WTC11 (cell line): Measurements from ENCODE around the gene TIMM13. TPM values are rescaled to one million over a fixed set of nuclear protein-coding genes. Genes with fewer than 3 reads are reported as not detected.
A peak's percentile ranks its signal among the peaks of the same experiment; 100 is the strongest.

Experiments
- ATAC-seq: fragments of 200-7000 bp; cut with Tn5 transposase; 2 replicates; pipeline ENCODE4 v1.10.0; 2021; ENCODE audit warnings: mild to moderate bottlenecking, moderate library complexity
- CTCF ChIA-PET: fragments of 300-600 bp; sonication (Branson Sonifier 250); formaldehyde crosslinking; loops from one replicate; lab custom pipeline; 2021; ENCODE audit warnings: antibody characterized with exemption; lab: Charles Lee
- POLR2A ChIA-PET: fragments of 350-600 bp; sonication (Branson Sonifier 250); formaldehyde crosslinking; loops from one replicate; lab custom pipeline; 2021; ENCODE audit warnings: antibody characterized with exemption; lab: Charles Lee
- DNase-seq: peaks from one replicate; pipeline ENCODE4 v3.0.0; 2021; ENCODE audit warnings: low spot score
- H3K27ac Mint-ChIP-seq: 2 replicates; pipeline ENCODE4 v1.8.0; 2021; ENCODE audit warnings: mixed read lengths
- H3K27me3 Mint-ChIP-seq: 2 replicates; pipeline ENCODE4 v1.8.0; 2021; ENCODE audit warnings: low read depth, mild to moderate bottlenecking, moderate library complexity, mixed read lengths
- H3K36me3 Mint-ChIP-seq: 2 replicates; pipeline ENCODE4 v1.8.0; 2021; ENCODE audit warnings: mixed read lengths
- H3K4me1 Mint-ChIP-seq: 2 replicates; pipeline ENCODE4 v1.8.0; 2022; ENCODE audit warnings: mixed read lengths
- H3K4me3 Mint-ChIP-seq: 2 replicates; pipeline ENCODE4 v1.8.0; 2021; ENCODE audit warnings: mild to moderate bottlenecking, moderate library complexity, mixed read lengths
- H3K9me3 Mint-ChIP-seq: 2 replicates; pipeline ENCODE4 v1.8.0; 2021; ENCODE audit warnings: mixed read lengths
- ATF1 ChIP-seq: sonication (generic); formaldehyde crosslinking; IDR thresholded peaks from 2 replicates; pipeline ENCODE4 v1.8.1; 2023; ENCODE audit warnings: mild to moderate bottlenecking, moderate library complexity, missing genetic modification reagents
- FOXK1 ChIP-seq: sonication (generic); formaldehyde crosslinking; IDR thresholded peaks from 2 replicates; pipeline ENCODE4 v1.8.0; 2022; ENCODE audit warnings: mild to moderate bottlenecking, moderate library complexity, missing genetic modification reagents
- GABPB1 ChIP-seq: sonication (generic); formaldehyde crosslinking; IDR thresholded peaks from 2 replicates; pipeline ENCODE4 v1.8.1; 2023; ENCODE audit warnings: mild to moderate bottlenecking, missing genetic modification reagents
- GRHL2 ChIP-seq: fragments of 250-450 bp; sonication (Bioruptor Pico); IDR thresholded peaks from 2 replicates; pipeline ENCODE4 v1.8.0; 2022; ENCODE audit warnings: mild to moderate bottlenecking, moderate library complexity; ENCODE audit not compliant: insufficient replicate concordance, severe bottlenecking
- IRF2 ChIP-seq: sonication (generic); formaldehyde crosslinking; IDR thresholded peaks from 2 replicates; pipeline ENCODE4 v1.8.0; 2022; ENCODE audit warnings: low read depth, missing genetic modification reagents, borderline replicate concordance
- JAZF1 ChIP-seq: fragments of 250-450 bp; sonication (Bioruptor Pico); IDR thresholded peaks from 2 replicates; pipeline ENCODE4 v1.9.0; 2021; ENCODE audit warnings: moderate library complexity, mild to moderate bottlenecking, inconsistent platforms
- MXD4 ChIP-seq: fragments of 250-450 bp; sonication (Bioruptor Pico); IDR thresholded peaks from 2 replicates; pipeline ENCODE4 v1.8.0; 2021; ENCODE audit warnings: mild to moderate bottlenecking, moderate library complexity, borderline replicate concordance
- NFATC4 ChIP-seq: fragments of 250-450 bp; sonication (Bioruptor Pico); IDR thresholded peaks from 2 replicates; pipeline ENCODE4 v1.9.0; 2021; ENCODE audit warnings: mild to moderate bottlenecking
- NFE2L1 ChIP-seq: sonication (generic); formaldehyde crosslinking; IDR thresholded peaks from 2 replicates; pipeline ENCODE4 v1.8.1; 2023; ENCODE audit warnings: missing genetic modification reagents
- NFYB ChIP-seq: sonication (generic); formaldehyde crosslinking; conservative IDR thresholded peaks from 2 replicates; pipeline ENCODE4 v1.8.0; 2022; ENCODE audit warnings: low read depth, missing genetic modification reagents
- TEAD1 ChIP-seq: sonication (generic); formaldehyde crosslinking; IDR thresholded peaks from 2 replicates; pipeline ENCODE4 v1.8.0; 2022; ENCODE audit warnings: mild to moderate bottlenecking, missing genetic modification reagents
- ZNF138 ChIP-seq: sonication (generic); formaldehyde crosslinking; conservative IDR thresholded peaks from 2 replicates; pipeline ENCODE4 v1.8.1; 2022; ENCODE audit warnings: mild to moderate bottlenecking, moderate library complexity, missing genetic modification reagents
- ZNF232 ChIP-seq: sonication (generic); formaldehyde crosslinking; IDR thresholded peaks from 2 replicates; pipeline ENCODE4 v1.8.0; 2022; ENCODE audit warnings: mild to moderate bottlenecking, missing genetic modification reagents
- total RNA-seq: library from RNA; stranded (reverse); gene quantifications from 3 replicates; pipeline ENCODE4 v1.2.3, GENCODE V29; 2021
- TF ChIP-seq, protein P1 (sequence below): sonication (generic); formaldehyde crosslinking; IDR thresholded peaks from 2 replicates; pipeline ENCODE4 v1.8.0; 2022; ENCODE audit warnings: mild to moderate bottlenecking, missing genetic modification reagents
- TF ChIP-seq, protein P2 (sequence below): sonication (generic); formaldehyde crosslinking; IDR thresholded peaks from 2 replicates; pipeline ENCODE4 v1.8.1; 2022; ENCODE audit warnings: low read depth, mild to moderate bottlenecking, moderate library complexity, missing genetic modification reagents, borderline replicate concordance
- TF ChIP-seq, protein P3 (sequence below): sonication (generic); formaldehyde crosslinking; IDR thresholded peaks from 2 replicates; pipeline ENCODE4 v1.8.1; 2022; ENCODE audit warnings: low read depth, missing genetic modification reagents, borderline replicate concordance
- TF ChIP-seq, protein P4 (sequence below): fragments of 250-450 bp; sonication (Bioruptor Pico); IDR thresholded peaks from 2 replicates; pipeline ENCODE4 v1.9.0; 2021; ENCODE audit warnings: mild to moderate bottlenecking, borderline replicate concordance
- TF ChIP-seq, protein P5 (sequence below): sonication (generic); formaldehyde crosslinking; IDR thresholded peaks from 2 replicates; pipeline ENCODE4 v1.8.0; 2023; ENCODE audit warnings: missing genetic modification reagents, mild to moderate bottlenecking, borderline replicate concordance

The TIMM13 gene
- total RNA-seq, 1 experiment from 2014 or later, result 342 TPM

DNA sequence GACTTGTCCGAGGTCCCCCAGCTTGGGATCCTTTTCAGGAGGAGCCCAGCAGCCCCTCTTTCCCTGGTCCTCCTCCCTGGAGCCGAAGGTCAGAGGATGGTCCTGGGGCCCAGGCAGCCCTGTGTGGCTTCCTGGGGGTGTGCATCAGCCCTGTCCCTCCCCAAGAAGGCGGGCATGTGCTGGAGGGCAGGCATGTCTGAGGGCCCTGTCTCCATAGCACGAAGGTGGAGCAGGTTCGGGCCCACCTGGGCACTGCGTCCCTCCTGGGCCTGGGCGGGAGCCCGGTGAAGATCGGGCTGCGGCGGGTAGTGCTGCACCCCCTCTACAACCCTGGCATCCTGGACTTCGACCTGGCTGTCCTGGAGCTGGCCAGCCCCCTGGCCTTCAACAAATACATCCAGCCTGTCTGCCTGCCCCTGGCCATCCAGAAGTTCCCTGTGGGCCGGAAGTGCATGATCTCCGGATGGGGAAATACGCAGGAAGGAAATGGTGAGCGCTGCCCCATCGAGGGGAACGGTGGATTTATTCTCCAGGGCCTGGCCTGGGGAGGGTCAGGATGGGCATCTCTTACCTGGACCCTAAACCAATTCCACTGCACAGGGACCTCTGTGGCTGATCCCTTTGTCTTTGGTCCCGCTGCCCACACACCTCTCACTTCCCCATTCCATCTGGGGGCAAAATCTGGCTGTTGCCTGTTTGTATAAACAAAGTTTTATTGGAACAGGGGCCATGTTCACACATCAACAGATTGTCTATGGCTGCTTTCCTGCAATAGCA is 10.9 kb downstream of the TIMM13 start (continued):
- TF ChIP-seq NFATC4 (CRISPR knock-in tag), result no peak

DNA sequence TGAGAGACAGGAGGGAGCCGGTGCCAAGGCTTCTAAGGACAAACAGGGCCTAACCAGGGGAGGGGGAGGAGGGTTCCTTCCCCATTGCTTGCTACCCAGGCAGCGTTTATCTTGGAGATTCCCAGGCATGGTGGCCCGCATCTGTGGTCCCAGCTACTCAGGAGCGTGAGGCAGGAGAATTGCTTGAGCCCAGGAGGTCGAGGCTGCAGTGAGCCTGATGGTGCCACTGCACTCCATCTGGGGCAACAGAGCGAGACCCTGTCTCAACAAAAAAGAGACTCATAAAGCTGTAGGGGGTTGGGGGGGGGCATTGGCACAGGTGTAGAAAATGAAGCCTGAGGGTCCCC is 11.4 kb downstream of the TIMM13 start:
- peaks cover 30% of the 10 kb centered on the region for H3K27me3 Mint-ChIP-seq
- TF ChIP-seq, protein P1, sequence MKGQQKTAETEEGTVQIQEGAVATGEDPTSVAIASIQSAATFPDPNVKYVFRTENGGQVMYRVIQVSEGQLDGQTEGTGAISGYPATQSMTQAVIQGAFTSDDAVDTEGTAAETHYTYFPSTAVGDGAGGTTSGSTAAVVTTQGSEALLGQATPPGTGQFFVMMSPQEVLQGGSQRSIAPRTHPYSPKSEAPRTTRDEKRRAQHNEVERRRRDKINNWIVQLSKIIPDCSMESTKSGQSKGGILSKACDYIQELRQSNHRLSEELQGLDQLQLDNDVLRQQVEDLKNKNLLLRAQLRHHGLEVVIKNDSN (CRISPR knock-in tag), result no peak
- TF ChIP-seq ATF1 (CRISPR knock-in tag) (no peak), IRF2 (no peak), NFYB (CRISPR knock-in tag) (no peak), TEAD1 (no peak), ZNF232 (CRISPR knock-in tag) (no peak), GABPB1 (no peak), NFE2L1 (CRISPR knock-in tag) (no peak), ZNF138 (CRISPR knock-in tag) (no peak), GRHL2 (CRISPR knock-in tag) (no peak), FOXK1 (CRISPR knock-in tag) (no peak), JAZF1 (CRISPR knock-in tag) (no peak), NFATC4 (CRISPR knock-in tag) (no peak)
- TF ChIP-seq, protein P2, sequence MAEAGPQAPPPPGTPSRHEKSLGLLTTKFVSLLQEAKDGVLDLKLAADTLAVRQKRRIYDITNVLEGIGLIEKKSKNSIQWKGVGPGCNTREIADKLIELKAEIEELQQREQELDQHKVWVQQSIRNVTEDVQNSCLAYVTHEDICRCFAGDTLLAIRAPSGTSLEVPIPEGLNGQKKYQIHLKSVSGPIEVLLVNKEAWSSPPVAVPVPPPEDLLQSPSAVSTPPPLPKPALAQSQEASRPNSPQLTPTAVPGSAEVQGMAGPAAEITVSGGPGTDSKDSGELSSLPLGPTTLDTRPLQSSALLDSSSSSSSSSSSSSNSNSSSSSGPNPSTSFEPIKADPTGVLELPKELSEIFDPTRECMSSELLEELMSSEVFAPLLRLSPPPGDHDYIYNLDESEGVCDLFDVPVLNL, result no peak
- TF ChIP-seq, protein P3, sequence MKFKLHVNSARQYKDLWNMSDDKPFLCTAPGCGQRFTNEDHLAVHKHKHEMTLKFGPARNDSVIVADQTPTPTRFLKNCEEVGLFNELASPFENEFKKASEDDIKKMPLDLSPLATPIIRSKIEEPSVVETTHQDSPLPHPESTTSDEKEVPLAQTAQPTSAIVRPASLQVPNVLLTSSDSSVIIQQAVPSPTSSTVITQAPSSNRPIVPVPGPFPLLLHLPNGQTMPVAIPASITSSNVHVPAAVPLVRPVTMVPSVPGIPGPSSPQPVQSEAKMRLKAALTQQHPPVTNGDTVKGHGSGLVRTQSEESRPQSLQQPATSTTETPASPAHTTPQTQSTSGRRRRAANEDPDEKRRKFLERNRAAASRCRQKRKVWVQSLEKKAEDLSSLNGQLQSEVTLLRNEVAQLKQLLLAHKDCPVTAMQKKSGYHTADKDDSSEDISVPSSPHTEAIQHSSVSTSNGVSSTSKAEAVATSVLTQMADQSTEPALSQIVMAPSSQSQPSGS (CRISPR knock-in tag), result no peak
- ChIA-PET POLR2A (no interaction called here), CTCF (interaction anchor here (0.7 kb wide), 2 partner anchors 195 to 260 kb away, joined by 3 to 4 read pairs; no protein-coding TSS in a partner anchor)
- H3K27ac Mint-ChIP-seq, result no peak overlapping the region
- peaks cover 4% of the 10 kb centered on the region for H3K9me3 Mint-ChIP-seq
- ATAC-seq (no peak), DNase-seq (no peak)
- peaks cover 4% of the 10 kb centered on the region; the same call in 1 of the 2 replicates for H3K36me3 Mint-ChIP-seq
- H3K4me1 Mint-ChIP-seq, result no peaks in the 10 kb centered on the region
- no peak overlapping the region for H3K4me3 Mint-ChIP-seq

DNA sequence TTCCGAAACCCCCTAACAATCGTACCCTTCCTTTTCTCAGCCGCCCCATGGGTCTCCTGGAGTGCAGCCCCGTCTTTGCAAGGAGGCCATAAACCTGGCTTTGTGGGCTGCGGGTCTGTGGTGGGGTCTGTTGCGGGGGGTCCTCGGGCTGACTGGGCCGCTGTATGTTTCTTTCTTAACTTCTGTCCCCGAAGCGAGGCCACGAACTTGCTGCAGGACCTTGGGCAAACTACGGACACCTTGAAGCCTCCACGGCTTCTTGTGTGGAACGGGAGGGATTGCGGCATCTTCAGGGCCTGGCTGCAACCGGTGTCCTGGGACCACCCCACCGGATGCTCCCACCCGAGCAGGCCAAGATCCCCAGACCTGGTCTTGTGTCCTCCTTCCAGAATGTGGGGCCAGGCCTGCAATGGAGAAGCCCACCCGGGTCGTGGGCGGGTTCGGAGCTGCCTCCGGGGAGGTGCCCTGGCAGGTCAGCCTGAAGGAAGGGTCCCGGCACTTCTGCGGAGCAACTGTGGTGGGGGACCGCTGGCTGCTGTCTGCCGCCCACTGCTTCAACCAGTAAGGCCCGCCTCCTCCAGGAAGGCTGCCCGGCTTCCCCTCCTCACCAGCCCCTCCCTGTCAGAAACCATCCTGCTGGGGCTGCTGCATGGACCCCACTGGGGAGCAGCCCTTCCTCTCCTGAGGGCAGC is 12.0 kb downstream of the TIMM13 start:
- POLR2A ChIA-PET, result no interaction called here
- DNase-seq (no peak), ATAC-seq (peak; percentile 61)

More for the DNA sequence above, 12.0 kb downstream of the TIMM13 start:
- Mint-ChIP-seq H3K27ac (no peak overlapping the region), H3K36me3 (peaks cover 4% of the 10 kb centered on the region; the same call in 1 of the 2 replicates), H3K4me3 (no peak overlapping the region), H3K4me1 (no peaks in the 10 kb centered on the region), H3K27me3 (peaks cover 36% of the 10 kb centered on the region), H3K9me3 (peaks cover 8% of the 10 kb centered on the region)
- CTCF ChIA-PET, result interaction anchor here (0.7 kb wide), 2 partner anchors 196 to 259 kb away, joined by 3 to 4 read pairs; no protein-coding TSS in a partner anchor
- no peak for TF ChIP-seq GRHL2 (CRISPR knock-in tag)
- no peak for TF ChIP-seq MXD4 (CRISPR knock-in tag)
- TF ChIP-seq, protein P4, sequence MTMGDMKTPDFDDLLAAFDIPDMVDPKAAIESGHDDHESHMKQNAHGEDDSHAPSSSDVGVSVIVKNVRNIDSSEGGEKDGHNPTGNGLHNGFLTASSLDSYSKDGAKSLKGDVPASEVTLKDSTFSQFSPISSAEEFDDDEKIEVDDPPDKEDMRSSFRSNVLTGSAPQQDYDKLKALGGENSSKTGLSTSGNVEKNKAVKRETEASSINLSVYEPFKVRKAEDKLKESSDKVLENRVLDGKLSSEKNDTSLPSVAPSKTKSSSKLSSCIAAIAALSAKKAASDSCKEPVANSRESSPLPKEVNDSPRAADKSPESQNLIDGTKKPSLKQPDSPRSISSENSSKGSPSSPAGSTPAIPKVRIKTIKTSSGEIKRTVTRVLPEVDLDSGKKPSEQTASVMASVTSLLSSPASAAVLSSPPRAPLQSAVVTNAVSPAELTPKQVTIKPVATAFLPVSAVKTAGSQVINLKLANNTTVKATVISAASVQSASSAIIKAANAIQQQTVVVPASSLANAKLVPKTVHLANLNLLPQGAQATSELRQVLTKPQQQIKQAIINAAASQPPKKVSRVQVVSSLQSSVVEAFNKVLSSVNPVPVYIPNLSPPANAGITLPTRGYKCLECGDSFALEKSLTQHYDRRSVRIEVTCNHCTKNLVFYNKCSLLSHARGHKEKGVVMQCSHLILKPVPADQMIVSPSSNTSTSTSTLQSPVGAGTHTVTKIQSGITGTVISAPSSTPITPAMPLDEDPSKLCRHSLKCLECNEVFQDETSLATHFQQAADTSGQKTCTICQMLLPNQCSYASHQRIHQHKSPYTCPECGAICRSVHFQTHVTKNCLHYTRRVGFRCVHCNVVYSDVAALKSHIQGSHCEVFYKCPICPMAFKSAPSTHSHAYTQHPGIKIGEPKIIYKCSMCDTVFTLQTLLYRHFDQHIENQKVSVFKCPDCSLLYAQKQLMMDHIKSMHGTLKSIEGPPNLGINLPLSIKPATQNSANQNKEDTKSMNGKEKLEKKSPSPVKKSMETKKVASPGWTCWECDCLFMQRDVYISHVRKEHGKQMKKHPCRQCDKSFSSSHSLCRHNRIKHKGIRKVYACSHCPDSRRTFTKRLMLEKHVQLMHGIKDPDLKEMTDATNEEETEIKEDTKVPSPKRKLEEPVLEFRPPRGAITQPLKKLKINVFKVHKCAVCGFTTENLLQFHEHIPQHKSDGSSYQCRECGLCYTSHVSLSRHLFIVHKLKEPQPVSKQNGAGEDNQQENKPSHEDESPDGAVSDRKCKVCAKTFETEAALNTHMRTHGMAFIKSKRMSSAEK, result no peak
- TF ChIP-seq, protein P5, sequence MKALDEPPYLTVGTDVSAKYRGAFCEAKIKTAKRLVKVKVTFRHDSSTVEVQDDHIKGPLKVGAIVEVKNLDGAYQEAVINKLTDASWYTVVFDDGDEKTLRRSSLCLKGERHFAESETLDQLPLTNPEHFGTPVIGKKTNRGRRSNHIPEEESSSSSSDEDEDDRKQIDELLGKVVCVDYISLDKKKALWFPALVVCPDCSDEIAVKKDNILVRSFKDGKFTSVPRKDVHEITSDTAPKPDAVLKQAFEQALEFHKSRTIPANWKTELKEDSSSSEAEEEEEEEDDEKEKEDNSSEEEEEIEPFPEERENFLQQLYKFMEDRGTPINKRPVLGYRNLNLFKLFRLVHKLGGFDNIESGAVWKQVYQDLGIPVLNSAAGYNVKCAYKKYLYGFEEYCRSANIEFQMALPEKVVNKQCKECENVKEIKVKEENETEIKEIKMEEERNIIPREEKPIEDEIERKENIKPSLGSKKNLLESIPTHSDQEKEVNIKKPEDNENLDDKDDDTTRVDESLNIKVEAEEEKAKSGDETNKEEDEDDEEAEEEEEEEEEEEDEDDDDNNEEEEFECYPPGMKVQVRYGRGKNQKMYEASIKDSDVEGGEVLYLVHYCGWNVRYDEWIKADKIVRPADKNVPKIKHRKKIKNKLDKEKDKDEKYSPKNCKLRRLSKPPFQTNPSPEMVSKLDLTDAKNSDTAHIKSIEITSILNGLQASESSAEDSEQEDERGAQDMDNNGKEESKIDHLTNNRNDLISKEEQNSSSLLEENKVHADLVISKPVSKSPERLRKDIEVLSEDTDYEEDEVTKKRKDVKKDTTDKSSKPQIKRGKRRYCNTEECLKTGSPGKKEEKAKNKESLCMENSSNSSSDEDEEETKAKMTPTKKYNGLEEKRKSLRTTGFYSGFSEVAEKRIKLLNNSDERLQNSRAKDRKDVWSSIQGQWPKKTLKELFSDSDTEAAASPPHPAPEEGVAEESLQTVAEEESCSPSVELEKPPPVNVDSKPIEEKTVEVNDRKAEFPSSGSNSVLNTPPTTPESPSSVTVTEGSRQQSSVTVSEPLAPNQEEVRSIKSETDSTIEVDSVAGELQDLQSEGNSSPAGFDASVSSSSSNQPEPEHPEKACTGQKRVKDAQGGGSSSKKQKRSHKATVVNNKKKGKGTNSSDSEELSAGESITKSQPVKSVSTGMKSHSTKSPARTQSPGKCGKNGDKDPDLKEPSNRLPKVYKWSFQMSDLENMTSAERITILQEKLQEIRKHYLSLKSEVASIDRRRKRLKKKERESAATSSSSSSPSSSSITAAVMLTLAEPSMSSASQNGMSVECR (CRISPR knock-in tag), result no peak
